K562 (cell line): Measurements from ENCODE around the gene ADAM15. TPM values are rescaled to one million over a fixed set of nuclear protein-coding genes. Genes with fewer than 3 reads are reported as not detected.

Experiments used
- ATF1 ChIP-seq, 2 experiments: fragments of 450-650 bp in 1 of 2; IDR thresholded peaks; 2 replicates each; pipeline ENCODE4 v1.6.1; 2016; ENCODE audit warnings: missing compliant biosample characterization in 1 of 2, missing genetic modification characterization in 1 of 2
- ESRRB ChIP-seq: fragments of 250-450 bp; sonication (Bioruptor Pico); IDR thresholded peaks from 2 replicates; pipeline ENCODE4 v1.5.0; 2020; ENCODE audit warnings: mild to moderate bottlenecking, moderate library complexity, borderline replicate concordance
- FOXK1 ChIP-seq: sonication (generic); formaldehyde crosslinking; IDR thresholded peaks from 2 replicates; pipeline ENCODE4 v1.8.0; 2022; ENCODE audit warnings: missing genetic modification reagents, mild to moderate bottlenecking, borderline replicate concordance
- GTF2B ChIP-seq: IDR thresholded peaks from 2 replicates; pipeline ENCODE4 v1.6.1; 2011; ENCODE audit not compliant: insufficient read length; ENCODE audit errors: extremely low read depth
- HMBOX1 ChIP-seq: sonication (generic); IDR thresholded peaks from 2 replicates; pipeline ENCODE4 v1.6.1; 2016
- MED1 ChIP-seq: sonication (generic); formaldehyde crosslinking; IDR thresholded peaks from 2 replicates; pipeline ENCODE4 v1.8.1; 2023; ENCODE audit warnings: missing genetic modification reagents, borderline replicate concordance
- MTA3 ChIP-seq: fragments of 450-650 bp; formaldehyde crosslinking; IDR thresholded peaks from 2 replicates; pipeline ENCODE4 v1.6.1; 2017; ENCODE audit warnings: mild to moderate bottlenecking, borderline replicate concordance
- RCOR1 ChIP-seq, 2 experiments: IDR thresholded peaks; 2 replicates each; pipeline ENCODE4 v1.6.1; 2012; ENCODE audit warnings: low read depth in 2 of 2, low read length in 2 of 2, borderline replicate concordance in 1 of 2, improper control_type of control experiment in 1 of 2
- STAT5A ChIP-seq: IDR thresholded peaks from 2 replicates; pipeline ENCODE4 v1.6.1; 2012; ENCODE audit warnings: low read length, inconsistent platforms, borderline replicate concordance
- TFAM ChIP-seq: fragments of 250-450 bp; sonication (Bioruptor Pico); conservative IDR thresholded peaks from 2 replicates; pipeline ENCODE4 v1.5.0; 2021; ENCODE audit warnings: mild to moderate bottlenecking, moderate library complexity
- VEZF1 ChIP-seq: fragments of 200-800 bp; sonication (Bioruptor generic); IDR thresholded peaks from 2 replicates; pipeline ENCODE4 v1.6.1; 2017; ENCODE audit warnings: missing genetic modification characterization, missing compliant biosample characterization
- XRCC4 ChIP-seq: IDR thresholded peaks from one replicate; pipeline ENCODE4 v1.6.1; 2011; ENCODE audit not compliant: insufficient read depth, insufficient read length; ENCODE audit errors: extremely low read depth
- ZNF589 ChIP-seq: fragments of 200-800 bp; sonication (Bioruptor generic); IDR thresholded peaks from 2 replicates; pipeline ENCODE4 v1.6.1; 2016; ENCODE audit warnings: low read depth, missing genetic modification characterization, missing compliant biosample characterization
- ZNF592 ChIP-seq: fragments of 450-650 bp; IDR thresholded peaks from 2 replicates; pipeline ENCODE4 v1.6.1; 2017; ENCODE audit warnings: antibody characterized with exemption, mild to moderate bottlenecking
- polyA plus RNA-seq, 8 experiments: library from polyadenylated mRNA; depleted of rRNA in 4 of 8; stranded (reverse) in 5 of 8; unstranded in 3 of 8; fragments of >200 nt; fragmentation: Nextera tagmentation in 2 of 8; fragmentation: Illumina TruSeq in 1 of 8; extraction: Ambion mirVana in 2 of 8; extraction: Trizol in 1 of 8; gene quantifications; 2 replicates each; pipeline versions ENCODE4 v1.2.1 to v1.2.3, GENCODE V29; 2011 to 2014; ENCODE audit warnings: inconsistent platforms in 1 of 8, missing spikeins in 1 of 8
- total RNA-seq, 7 experiments: library from RNA; depleted of rRNA in 6 of 7; stranded (reverse); fragments of >200 nt in 6 of 7; fragmentation: Illumina TruSeq in 2 of 7; extraction: Trizol in 2 of 7; gene quantifications; 2 replicates each; pipeline versions ENCODE4 v1.2.1 to v1.2.3, GENCODE V29; 2011 to 2021; ENCODE audit warnings: low replicate concordance in 1 of 7
- TF ChIP-seq, protein P1 (sequence below), 2 experiments: fragments of 150-350 bp in 1 of 2; IDR thresholded peaks; 2 replicates each; pipeline ENCODE4 v1.6.1; 2012 to 2016; ENCODE audit warnings: low read depth in 2 of 2, low read length in 2 of 2, mild to moderate bottlenecking in 1 of 2, moderate library complexity in 1 of 2

ADAM15 gene
- total and polyA plus RNA-seq, 9 of the 15 experiments (the other 6 are each of a cell fraction or from before 2014, with no cell fraction given), result 0.69 to 72.3 (median 32.8) TPM

- peak; percentile 85 for TF ChIP-seq VEZF1 (CRISPR knock-in tag)
- TF ChIP-seq ESRRB, result no peak
- no peak for TF ChIP-seq STAT5A
- TF ChIP-seq ZNF589 (CRISPR knock-in tag), result no peak
- no peak for TF ChIP-seq GTF2B
- no peak for TF ChIP-seq TFAM
- TF ChIP-seq FOXK1 (CRISPR knock-in tag), result 0 out of 2 replicates have a peak, but pooled peaks have one; percentile 54
- TF ChIP-seq XRCC4, result no peak
- TF ChIP-seq MTA3, result peak; percentile 76
- no peak for TF ChIP-seq ATF1 (CRISPR knock-in tag; IDR thresholded peaks at IDR 0.05)
- TF ChIP-seq ATF1 (tag; IDR thresholded peaks at IDR 0.05), result peak; percentile 76
- TF ChIP-seq ZNF592, result no peak
- TF ChIP-seq MED1 (CRISPR knock-in tag), result no peak
- TF ChIP-seq HMBOX1, result no peak
- peak in 1 of 2 experiments; percentile 59; a peak in 2 of 4 replicates for TF ChIP-seq RCOR1 (IDR thresholded peaks at IDR 0.05; ENCODE audit: borderline replicate concordance in 1 of 2, low read depth in 2 of 2, low read length in 2 of 2)
- TF ChIP-seq, protein P1, sequence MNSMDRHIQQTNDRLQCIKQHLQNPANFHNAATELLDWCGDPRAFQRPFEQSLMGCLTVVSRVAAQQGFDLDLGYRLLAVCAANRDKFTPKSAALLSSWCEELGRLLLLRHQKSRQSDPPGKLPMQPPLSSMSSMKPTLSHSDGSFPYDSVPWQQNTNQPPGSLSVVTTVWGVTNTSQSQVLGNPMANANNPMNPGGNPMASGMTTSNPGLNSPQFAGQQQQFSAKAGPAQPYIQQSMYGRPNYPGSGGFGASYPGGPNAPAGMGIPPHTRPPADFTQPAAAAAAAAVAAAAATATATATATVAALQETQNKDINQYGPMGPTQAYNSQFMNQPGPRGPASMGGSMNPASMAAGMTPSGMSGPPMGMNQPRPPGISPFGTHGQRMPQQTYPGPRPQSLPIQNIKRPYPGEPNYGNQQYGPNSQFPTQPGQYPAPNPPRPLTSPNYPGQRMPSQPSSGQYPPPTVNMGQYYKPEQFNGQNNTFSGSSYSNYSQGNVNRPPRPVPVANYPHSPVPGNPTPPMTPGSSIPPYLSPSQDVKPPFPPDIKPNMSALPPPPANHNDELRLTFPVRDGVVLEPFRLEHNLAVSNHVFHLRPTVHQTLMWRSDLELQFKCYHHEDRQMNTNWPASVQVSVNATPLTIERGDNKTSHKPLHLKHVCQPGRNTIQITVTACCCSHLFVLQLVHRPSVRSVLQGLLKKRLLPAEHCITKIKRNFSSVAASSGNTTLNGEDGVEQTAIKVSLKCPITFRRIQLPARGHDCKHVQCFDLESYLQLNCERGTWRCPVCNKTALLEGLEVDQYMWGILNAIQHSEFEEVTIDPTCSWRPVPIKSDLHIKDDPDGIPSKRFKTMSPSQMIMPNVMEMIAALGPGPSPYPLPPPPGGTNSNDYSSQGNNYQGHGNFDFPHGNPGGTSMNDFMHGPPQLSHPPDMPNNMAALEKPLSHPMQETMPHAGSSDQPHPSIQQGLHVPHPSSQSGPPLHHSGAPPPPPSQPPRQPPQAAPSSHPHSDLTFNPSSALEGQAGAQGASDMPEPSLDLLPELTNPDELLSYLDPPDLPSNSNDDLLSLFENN (IDR thresholded peaks at IDR 0.05; ENCODE audit: low read depth in 2 of 2, low read length in 2 of 2), result 0 out of 4 replicates have a peak, but pooled peaks of 1 of the 2 experiments have one; percentile 31
Observed at GRCh38 chr1:155084722-155085503, 33.8 kb downstream of the ADAM15 start (continued).
